AG08396 (cell line): ENCODE results near the gene LOXL1.

Experiments
- DNase-seq: peaks from one replicate; pipeline ENCODE4 v3.0.0; 2012; ENCODE audit warnings: low spot score, mixed read lengths

The LOXL1 gene

GRCh38 chr15:73939138-73939537 is 12.9 kb downstream of the LOXL1 start:
- DNase-seq = no peak

DNA sequence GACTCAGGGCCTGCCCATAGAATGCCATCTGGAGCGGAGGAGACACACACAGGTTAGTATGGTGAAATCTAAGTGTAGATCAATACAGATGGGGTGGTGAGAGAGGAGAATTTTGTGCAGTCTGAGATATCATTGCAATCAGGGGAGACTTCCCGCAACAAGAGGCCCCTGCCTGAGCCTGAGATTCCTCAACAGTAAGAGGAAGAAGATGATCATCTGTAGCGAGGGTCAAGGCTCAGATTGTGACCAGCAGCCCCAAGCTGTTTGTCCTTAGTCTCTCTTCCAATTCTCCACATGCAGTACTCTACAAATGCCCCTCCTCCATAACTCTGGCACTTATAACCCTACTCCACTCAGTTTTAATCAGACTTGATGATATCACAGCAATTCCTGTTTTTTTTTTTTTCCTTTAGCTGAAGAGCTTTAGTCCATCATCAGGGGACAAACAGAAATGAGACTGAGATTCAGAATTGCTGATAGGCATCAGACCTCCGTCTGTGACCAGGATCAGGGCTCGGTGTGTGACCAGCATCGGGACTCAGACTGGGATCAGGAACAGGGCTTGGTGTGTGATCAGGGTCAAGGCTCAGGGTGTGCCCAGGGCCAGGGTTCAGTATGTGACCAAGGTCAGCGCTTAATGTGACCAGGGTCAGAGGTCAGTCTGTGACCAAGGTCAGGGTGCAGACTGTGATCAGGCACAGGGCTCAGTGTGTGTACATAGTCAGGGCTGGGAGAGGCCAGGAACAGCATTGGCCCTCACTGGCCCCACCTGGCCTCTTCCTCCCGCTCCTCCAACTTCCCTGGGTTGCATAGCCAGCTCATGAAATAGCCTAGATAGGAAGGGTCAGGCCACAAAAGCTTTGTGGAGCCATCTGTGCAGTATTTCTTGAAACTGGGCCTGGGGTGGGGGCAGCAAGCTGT is 14.1 kb downstream of the LOXL1 start:
- no peak for DNase-seq

DNA sequence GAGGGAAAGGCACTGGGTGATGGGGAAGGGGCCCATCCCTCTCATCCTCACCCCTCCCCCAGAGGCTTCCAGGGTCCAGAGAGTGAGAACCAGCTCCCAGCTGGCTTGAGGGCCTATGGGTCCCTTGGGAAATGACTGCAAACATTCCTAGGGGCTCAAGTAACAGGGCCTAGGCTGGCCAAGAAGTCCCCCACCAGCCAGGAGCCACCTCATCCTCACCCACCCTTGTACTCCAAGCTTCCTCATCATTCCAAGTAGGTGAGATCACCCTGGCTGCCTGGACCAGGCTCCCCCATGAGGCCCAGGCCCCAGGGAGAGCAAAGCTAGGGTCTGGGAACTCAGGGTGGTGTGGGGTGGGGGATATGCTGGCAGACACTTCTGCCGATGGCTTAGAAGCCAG is 14.8 kb downstream of the LOXL1 start:
- DNase-seq = peak; percentile 83

DNA sequence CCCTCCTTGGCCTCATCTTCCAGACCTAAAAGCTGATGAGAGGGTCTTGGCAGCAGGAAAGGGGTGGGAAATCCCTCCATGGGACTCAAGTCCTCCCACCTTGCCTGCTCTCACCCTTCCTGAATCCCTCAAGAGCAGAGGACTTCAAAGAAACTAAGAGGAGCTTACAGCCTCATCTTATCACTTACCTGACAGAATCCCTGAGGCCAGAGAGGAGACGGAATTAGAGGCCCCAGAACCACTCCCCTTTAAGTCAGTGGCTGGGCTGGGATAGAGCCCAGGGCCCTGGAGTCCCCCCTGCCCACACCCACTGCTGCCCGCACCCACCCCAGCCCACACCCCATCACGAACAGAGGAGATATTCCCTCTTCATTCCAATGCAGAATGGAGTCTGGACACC is 15.2 kb downstream of the LOXL1 start:
- no peak for DNase-seq

- DNase-seq = no peak
These were observed 15.8 kb downstream of the LOXL1 start for GRCh38 chr15:73941871-73942635.

- no peak for DNase-seq
These were observed 16.5 kb downstream of the LOXL1 start for GRCh38 chr15:73942751-73943270.

- no peak for DNase-seq
These were observed 18.2 kb downstream of the LOXL1 start for GRCh38 chr15:73944161-73945129.

DNA sequence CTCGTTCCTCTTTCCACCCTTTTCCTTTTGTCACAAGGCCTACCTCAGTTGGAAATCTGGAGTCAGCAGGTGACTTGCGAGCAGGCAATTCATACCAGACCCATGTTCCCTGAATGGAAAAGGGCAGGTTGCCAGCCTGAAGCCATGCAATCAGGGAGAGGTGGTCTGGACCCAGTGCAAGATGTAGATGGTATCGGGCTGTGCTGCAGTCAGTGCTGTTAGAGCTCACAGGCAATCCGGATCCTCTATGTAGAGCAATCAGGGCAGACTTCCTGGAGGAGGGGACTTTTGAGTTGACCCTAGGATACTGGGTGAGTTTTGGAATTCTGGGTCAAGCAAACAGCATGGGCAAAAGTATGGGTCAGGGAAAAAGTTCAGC is 18.9 kb downstream of the LOXL1 start:
- no peak for DNase-seq

GRCh38 chr15:73946046-73946721 is 19.9 kb downstream of the LOXL1 start:
- DNase-seq = no peak

- no peak for DNase-seq
These were observed 20.6 kb downstream of the LOXL1 start for GRCh38 chr15:73946795-73947370.

DNA sequence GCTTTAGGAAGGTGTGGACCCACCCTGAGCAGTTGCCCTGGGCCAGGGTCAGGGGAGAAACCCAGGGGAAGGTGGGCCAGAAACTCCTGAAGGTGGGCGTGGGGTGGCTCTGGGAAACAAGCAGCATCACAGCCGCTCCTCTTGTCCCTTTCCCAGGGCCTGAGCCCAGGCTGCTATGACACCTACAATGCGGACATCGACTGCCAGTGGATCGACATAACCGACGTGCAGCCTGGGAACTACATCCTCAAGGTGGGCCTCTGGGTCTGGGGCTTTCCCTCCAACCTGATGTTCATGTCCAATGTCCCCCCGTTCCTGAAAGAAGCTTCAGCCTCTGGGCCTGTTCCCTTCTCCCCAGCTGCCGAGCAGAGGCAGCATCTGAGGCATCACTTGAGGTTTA is 21.4 kb downstream of the LOXL1 start:
- DNase-seq = no peak

DNA sequence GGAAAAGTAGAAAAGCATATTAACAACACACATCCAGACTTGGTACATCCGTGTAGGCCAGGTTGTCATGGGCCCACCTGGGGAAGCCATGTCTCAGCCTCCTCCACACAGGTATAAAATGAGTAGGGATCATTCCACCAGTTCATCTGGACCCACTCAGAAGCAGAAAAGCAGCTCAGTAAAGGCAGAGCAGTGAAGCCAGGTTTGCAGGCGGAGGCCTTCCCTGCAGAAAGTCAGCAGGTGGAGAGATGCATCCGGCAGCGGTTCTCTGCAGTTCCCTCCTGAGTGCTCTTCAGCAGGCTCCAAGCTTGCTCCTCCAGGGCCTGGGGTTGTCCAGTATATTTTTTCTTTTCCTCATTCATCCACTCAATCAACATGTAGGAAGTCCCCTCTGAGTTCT is 22.1 kb downstream of the LOXL1 start:
- no peak for DNase-seq

DNA sequence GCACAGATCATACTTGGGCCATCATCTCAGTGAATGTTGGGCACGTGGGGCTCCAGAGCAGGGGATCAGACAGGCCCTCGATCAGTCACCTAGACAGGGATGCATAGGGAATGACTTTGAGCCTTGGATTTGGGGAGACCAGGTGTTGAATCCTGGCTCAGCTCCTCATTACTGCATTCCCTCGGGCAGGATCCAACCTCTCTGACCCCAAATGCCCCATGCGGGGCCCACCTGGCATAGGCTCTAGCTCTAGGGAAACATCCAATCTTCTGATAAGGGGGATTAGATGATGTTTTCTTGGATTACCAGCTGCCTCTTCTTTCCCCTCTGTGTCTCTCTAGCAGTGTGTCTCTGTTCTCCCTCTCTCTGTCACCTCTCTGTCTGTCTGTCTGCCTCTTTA is 22.7 kb downstream of the LOXL1 start:
- no peak for DNase-seq

GRCh38 chr15:73949496-73949895 is 23.2 kb downstream of the LOXL1 start:
- no peak for DNase-seq

DNA sequence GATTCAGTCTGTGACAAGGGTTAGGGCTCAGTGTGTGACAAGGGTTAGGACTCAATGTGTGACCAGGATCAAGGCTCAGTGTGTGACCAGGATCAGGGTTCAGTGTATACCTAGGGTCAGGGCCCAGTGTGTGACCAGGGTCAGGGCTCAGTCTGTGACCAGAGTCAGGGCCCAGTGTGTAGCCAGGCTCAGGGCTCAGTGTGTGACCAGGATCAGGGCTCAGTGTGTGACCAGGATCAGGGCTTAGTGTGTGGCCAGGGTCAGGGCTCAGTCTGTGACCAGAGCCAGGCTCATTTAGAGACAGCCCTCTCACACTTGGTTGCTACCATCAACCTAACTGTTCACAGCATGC is 24.2 kb downstream of the LOXL1 start:
- no peak for DNase-seq

DNA sequence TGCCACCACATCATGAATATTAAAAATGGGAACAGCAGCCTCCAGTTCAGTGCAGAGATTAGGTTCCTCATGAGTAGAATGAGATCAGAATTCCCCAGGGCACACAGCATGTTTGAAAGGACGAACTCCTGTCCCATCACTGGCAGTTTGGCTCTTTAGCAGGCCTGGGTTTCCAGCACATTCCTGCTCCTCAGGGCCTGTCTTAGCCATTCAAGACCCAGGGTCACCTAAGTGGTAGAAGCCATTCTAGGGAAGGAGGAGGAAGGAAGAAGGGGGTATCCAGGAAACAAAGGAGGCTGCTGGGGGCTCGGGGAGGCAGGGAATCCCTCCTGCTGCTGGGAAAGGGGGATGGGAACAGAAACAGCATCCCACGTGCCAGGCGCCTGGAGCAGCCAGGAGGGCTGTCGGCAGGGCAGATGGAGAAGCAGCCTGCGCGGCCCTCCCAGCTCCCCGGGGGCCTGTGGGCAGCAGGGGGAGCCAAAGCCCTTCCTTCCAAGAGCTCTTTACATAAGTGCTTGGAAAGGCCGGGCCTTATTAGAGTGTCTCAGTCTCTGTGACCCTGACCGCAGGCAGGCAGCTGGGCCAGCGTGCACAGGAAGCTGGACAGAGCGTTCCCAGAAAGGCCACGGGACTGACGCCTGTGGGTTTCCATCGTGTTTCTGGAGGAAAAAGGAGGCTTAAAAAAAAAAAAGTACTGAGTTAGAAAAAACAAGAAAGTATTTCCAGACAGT is 24.7 kb downstream of the LOXL1 start:
- DNase-seq = peak; percentile 92

- no peak for DNase-seq
These were observed 25.3 kb downstream of the LOXL1 start for GRCh38 chr15:73951601-73952000.

GRCh38 chr15:73952171-73952912 is 26.1 kb downstream of the LOXL1 start:
- no peak for DNase-seq

GRCh38 chr15:73952913-73953750 is 26.9 kb downstream of the LOXL1 start:
- DNase-seq = no peak
